ENCODE measurements around the gene DUSP7.

Gene DUSP7

DNA sequence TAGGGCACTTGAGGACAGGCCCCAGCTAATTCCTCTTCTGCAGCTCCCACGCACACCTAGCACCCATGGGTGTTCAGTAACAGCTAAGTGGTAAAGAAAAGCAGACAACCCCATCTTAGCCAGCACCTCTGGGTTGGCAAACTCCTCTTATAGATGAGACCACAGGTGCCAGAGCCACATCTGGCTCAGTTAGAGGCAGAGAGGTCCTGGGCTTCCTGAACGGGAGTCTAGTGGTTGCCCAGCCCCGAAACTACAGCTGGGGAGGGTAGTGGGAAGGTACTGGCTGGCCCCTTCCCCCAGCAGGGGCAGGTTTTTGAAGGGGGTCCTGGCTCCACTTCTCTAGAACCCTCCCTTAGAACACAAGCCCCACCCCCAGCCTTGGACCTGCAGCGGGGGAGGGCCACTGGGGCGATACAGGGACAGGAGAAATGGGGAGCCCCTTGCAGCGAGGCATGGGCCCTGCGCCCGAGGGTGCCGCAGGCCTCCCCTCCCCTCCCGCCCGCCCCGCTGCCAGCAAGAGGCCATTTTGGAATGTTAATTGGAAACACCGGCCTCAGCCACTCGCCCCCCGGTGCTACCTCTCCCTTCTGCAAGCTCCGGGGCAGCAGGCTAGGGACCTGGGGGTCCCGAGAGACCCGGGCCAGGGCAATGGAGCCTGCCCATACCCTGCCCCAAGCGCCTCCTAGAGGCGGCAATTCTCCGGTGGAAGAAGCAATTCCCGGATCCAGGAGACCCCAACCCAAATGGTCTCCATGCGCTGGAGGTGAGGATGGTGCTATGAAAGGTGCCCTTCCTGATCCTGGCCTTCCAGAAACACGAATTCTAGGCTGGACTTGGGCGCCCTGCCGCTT lies 1.5 kb downstream of the DUSP7 start:
- peak overlapping the region; percentile 49 for H2AFZ ChIP-seq (ENCODE audit: low read depth, low read length, severe bottlenecking)

DNA sequence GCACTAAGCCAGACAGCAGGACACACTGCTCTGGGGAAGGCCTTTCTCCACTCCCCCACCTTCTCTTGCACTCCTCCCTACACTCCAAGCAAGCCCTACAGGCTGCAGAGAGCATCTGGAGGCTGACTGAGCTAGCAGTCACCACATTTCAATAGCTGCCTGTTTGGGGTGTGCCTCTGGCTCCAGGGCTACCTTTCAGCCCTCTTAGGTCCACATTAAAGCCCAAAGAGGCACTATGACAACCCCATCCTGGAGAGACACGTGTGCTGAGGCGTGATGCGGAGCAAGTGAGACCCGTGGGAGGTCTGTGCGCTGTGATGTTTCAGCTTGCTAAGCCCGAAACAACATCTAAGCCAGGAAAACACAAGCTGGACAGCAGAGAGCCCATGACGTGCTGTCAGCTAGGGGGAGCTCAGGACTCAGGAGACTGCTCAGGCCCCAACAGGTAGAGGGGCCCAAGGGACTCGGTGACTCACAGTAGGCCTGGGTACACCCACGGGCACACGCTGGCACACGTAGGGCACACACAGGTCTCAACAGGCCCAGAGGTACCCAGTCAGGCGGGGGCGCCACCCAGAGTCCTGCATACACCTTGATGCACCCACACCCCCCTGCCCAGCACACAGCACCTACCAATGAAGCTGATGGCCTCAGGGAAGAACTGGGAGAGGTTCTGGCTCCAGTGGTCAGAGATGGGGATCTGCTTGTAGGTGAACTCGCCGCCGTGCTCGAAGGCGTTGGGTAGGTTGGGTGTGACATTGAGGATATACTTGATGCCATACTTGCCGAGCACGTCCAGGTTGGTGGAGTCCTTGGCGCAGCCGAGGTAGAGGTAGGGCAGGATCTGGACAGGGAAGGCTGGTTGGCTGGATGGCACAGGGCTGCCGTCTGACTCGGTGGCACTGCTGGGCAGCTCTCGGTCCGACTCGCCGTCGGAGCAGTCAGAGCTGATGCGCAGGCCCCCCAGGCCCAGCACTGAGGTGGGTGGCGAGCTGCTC lies 2.8 kb downstream of the DUSP7 start:
- no peaks in the 10 kb centered on the region for H3K9me2 ChIP-seq (replicated peaks; ENCODE audit: insufficient read depth, low read length)
- H3K9ac ChIP-seq (ENCODE audit: low read length): no peak overlapping the region
- H4K20me1 ChIP-seq (ENCODE audit: low read depth, low read length): no peaks in the 10 kb centered on the region
- H3K79me2 ChIP-seq (ENCODE audit: insufficient read depth, low read length): no peaks in the 10 kb centered on the region
- H3K9me3 ChIP-seq (ENCODE audit: insufficient read depth, low read length): no peaks in the 10 kb centered on the region
- H3K4me3 ChIP-seq (ENCODE audit: insufficient read depth, low read length, poor library complexity, severe bottlenecking): no peak overlapping the region
- no peak overlapping the region for H2AFZ ChIP-seq (ENCODE audit: low read depth, low read length, severe bottlenecking)
- H3K27ac ChIP-seq (ENCODE audit: low read depth, low read length): no peak overlapping the region
- no peaks in the 10 kb centered on the region for H3F3A ChIP-seq (ENCODE audit: insufficient read depth)
- TF ChIP-seq EZH2phosphoT487 (conservative IDR thresholded peaks at IDR 0.05; ENCODE audit: low read length): no peak
- TF ChIP-seq, protein P1, sequence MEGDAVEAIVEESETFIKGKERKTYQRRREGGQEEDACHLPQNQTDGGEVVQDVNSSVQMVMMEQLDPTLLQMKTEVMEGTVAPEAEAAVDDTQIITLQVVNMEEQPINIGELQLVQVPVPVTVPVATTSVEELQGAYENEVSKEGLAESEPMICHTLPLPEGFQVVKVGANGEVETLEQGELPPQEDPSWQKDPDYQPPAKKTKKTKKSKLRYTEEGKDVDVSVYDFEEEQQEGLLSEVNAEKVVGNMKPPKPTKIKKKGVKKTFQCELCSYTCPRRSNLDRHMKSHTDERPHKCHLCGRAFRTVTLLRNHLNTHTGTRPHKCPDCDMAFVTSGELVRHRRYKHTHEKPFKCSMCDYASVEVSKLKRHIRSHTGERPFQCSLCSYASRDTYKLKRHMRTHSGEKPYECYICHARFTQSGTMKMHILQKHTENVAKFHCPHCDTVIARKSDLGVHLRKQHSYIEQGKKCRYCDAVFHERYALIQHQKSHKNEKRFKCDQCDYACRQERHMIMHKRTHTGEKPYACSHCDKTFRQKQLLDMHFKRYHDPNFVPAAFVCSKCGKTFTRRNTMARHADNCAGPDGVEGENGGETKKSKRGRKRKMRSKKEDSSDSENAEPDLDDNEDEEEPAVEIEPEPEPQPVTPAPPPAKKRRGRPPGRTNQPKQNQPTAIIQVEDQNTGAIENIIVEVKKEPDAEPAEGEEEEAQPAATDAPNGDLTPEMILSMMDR (IDR thresholded peaks at IDR 0.05; ENCODE audit: insufficient read depth, low read length, poor library complexity, severe bottlenecking): no peak
- no peak overlapping the region for H3K4me2 ChIP-seq (ENCODE audit: low read depth, low read length, poor library complexity, severe bottlenecking)
- H3K27me3 ChIP-seq (ENCODE audit: low read length): no peaks in the 10 kb centered on the region
- no peaks in the 10 kb centered on the region for H3K36me3 ChIP-seq (ENCODE audit: low read length)

More for the DNA sequence above, 1.5 kb downstream of the DUSP7 start:
- TF ChIP-seq, protein P1 (IDR thresholded peaks at IDR 0.05; ENCODE audit: insufficient read depth, low read length, poor library complexity, severe bottlenecking): peak; percentile 49
- no peak for TF ChIP-seq EZH2phosphoT487 (conservative IDR thresholded peaks at IDR 0.05; ENCODE audit: low read length)
- no peaks in the 10 kb centered on the region for H3K9me2 ChIP-seq (replicated peaks; ENCODE audit: insufficient read depth, low read length)
- H3K9ac ChIP-seq (ENCODE audit: low read length): peak overlapping the region; percentile 70
- no peaks in the 10 kb centered on the region for H3K36me3 ChIP-seq (ENCODE audit: low read length)
- H3K4me3 ChIP-seq (ENCODE audit: insufficient read depth, low read length, poor library complexity, severe bottlenecking): peak overlapping the region; percentile 58
- H4K20me1 ChIP-seq (ENCODE audit: low read depth, low read length): no peaks in the 10 kb centered on the region
- H3K79me2 ChIP-seq (ENCODE audit: insufficient read depth, low read length): no peaks in the 10 kb centered on the region
- peak overlapping the region; percentile 88 for H3K4me2 ChIP-seq (ENCODE audit: low read depth, low read length, poor library complexity, severe bottlenecking)
- H3F3A ChIP-seq (ENCODE audit: insufficient read depth): no peaks in the 10 kb centered on the region
- no peaks in the 10 kb centered on the region for H3K27me3 ChIP-seq (ENCODE audit: low read length)
- no peaks in the 10 kb centered on the region for H3K9me3 ChIP-seq (ENCODE audit: insufficient read depth, low read length)
- H3K27ac ChIP-seq (ENCODE audit: low read depth, low read length): peak overlapping the region; percentile 44

DNA sequence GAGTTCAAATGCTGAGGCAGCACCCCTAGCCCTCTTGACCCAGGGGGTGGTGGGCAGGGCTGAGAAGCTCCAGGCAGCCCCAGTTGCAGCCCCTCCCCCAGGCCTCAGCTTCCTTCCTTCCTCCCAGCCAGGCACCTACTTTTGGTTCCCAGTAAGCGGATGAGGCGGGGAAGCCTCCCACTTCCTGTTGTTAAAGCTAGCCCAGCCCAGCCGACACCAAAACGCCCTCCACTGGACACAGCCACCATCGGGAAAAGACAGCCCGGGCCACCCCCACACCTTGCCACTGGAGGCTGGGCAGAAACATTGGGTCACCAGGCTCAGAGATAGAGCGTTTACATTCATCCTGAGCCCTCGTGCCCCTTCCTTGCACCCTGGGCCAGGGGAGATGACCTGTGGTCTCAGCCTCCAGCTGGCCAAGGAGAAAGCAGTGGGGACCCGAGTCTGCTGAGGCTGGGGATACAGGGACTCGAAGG lies 3.5 kb downstream of the DUSP7 start:
- Histone ChIP-seq H3K27me3 (ENCODE audit: low read length) (no peaks in the 10 kb centered on the region), H3K79me2 (ENCODE audit: insufficient read depth, low read length) (no peaks in the 10 kb centered on the region), H3K9ac (ENCODE audit: low read length) (no peak overlapping the region), H3K9me2 (replicated peaks; ENCODE audit: insufficient read depth, low read length) (no peaks in the 10 kb centered on the region), H3K9me3 (ENCODE audit: insufficient read depth, low read length) (no peaks in the 10 kb centered on the region), H3K4me2 (ENCODE audit: low read depth, low read length, poor library complexity, severe bottlenecking) (no peak overlapping the region), H2AFZ (ENCODE audit: low read depth, low read length, severe bottlenecking) (no peak overlapping the region), H4K20me1 (ENCODE audit: low read depth, low read length) (no peaks in the 10 kb centered on the region), H3K4me3 (ENCODE audit: insufficient read depth, low read length, poor library complexity, severe bottlenecking) (no peak overlapping the region), H3K36me3 (ENCODE audit: low read length) (no peaks in the 10 kb centered on the region), H3K27ac (ENCODE audit: low read depth, low read length) (no peak overlapping the region), H3F3A (ENCODE audit: insufficient read depth) (no peaks in the 10 kb centered on the region)
- no peak for TF ChIP-seq EZH2phosphoT487 (conservative IDR thresholded peaks at IDR 0.05; ENCODE audit: low read length)
- TF ChIP-seq, protein P1 (IDR thresholded peaks at IDR 0.05; ENCODE audit: insufficient read depth, low read length, poor library complexity, severe bottlenecking): no peak

All from SU-DHL-6 (cell line).